ENCODE results near the gene CHGA. TPM values are rescaled to one million over a fixed set of nuclear protein-coding genes. Genes with fewer than 3 reads are reported as not detected.

Gene CHGA
- total RNA-seq, 2 donors from 2014 or later = 69.5 to 80.1 TPM

- TF ChIP-seq CTCF (IDR thresholded peaks at IDR 0.05) = peak in 5 of 7 experiments; percentile 6 to 79 (median 58)
- no peak for TF ChIP-seq POLR2A (IDR thresholded peaks at IDR 0.05)
- peaks cover 48% of the 10 kb centered on the region for H3K4me1 ChIP-seq
- H3K36me3 ChIP-seq (replicated peaks in 1 of 2; ENCODE audit: insufficient read depth in 1 of 2, low read depth in 2 of 2) = no peaks in the 10 kb centered on the region
- peak; percentile 21 to 66 (median 58) for DNase-seq
- H3K27ac ChIP-seq = peak overlapping the region in 1 of 4 donors; percentile 19
- WGBS, 2 donors = 30 to 43% methylated on average over 11 to 12 of the region's 12 CpGs
- H3K27me3 ChIP-seq = no peaks in the 10 kb centered on the region
- no peak overlapping the region for H3K4me3 ChIP-seq
- H3K9me3 ChIP-seq = no peaks in the 10 kb centered on the region
- intact Hi-C loops (cut with DNase I) = no loop called here
- peak; percentile 47 for ATAC-seq
Observed at GRCh38 chr14:92880851-92881250, 42.1 kb upstream of the CHGA start.

GRCh38 chr14:92883066-92883465 lies 39.9 kb upstream of the CHGA start:
- Histone ChIP-seq H3K36me3 (replicated peaks in 1 of 2; ENCODE audit: insufficient read depth in 1 of 2, low read depth in 2 of 2) (no peaks in the 10 kb centered on the region), H3K4me1 (peaks cover 26% of the 10 kb centered on the region), H3K27ac (no peak overlapping the region), H3K9me3 (no peaks in the 10 kb centered on the region), H3K4me3 (no peak overlapping the region), H3K27me3 (no peaks in the 10 kb centered on the region)
- no peak for TF ChIP-seq CTCF (IDR thresholded peaks at IDR 0.05)
- TF ChIP-seq POLR2A (IDR thresholded peaks at IDR 0.05) = no peak
- DNase-seq = no peak
- WGBS, 2 donors = 92 to 93% methylated on average over 5 of the region's 5 CpGs
- no peak for ATAC-seq
- intact Hi-C loops (cut with DNase I) = no loop called here

DNA sequence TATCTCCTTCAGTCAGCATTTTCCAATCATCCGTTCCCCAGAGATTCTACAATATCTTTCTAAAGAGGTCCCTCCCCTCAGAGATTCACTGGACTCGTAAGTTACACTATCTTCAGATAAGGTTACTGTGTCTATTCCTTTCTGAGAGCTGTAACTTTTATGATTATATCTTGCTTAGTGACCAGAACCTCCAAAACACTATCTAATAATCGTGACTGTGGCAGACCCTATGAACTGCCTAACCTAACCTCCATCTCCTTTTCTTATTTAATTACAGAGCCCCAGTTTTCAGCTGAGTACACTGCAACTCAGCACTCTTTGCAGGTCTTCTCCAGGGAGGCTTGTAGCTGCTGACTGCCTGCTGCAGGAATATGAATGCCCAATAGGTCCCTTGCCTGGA lies 38.5 kb upstream of the CHGA start:
- Histone ChIP-seq H3K27me3 (no peaks in the 10 kb centered on the region), H3K36me3 (replicated peaks in 1 of 2; ENCODE audit: insufficient read depth in 1 of 2, low read depth in 2 of 2) (no peaks in the 10 kb centered on the region), H3K4me1 (peaks cover 14% of the 10 kb centered on the region), H3K27ac (no peak overlapping the region), H3K4me3 (no peak overlapping the region), H3K9me3 (no peaks in the 10 kb centered on the region)
- DNase-seq (no peak), ATAC-seq (no peak)
- WGBS, 2 donors = 55 to 58% methylated on average over 3 of the region's 3 CpGs
- no peak for TF ChIP-seq CTCF (IDR thresholded peaks at IDR 0.05)
- no peak for TF ChIP-seq POLR2A (IDR thresholded peaks at IDR 0.05)
- intact Hi-C loops (cut with DNase I) = no loop called here

GRCh38 chr14:92885279-92886061 lies 37.5 kb upstream of the CHGA start:
- Histone ChIP-seq H3K27ac (no peak overlapping the region), H3K9me3 (no peaks in the 10 kb centered on the region), H3K4me3 (no peak overlapping the region), H3K4me1 (peaks cover 10% of the 10 kb centered on the region), H3K36me3 (replicated peaks in 1 of 2; ENCODE audit: insufficient read depth in 1 of 2, low read depth in 2 of 2) (no peaks in the 10 kb centered on the region), H3K27me3 (no peaks in the 10 kb centered on the region)
- no peak for TF ChIP-seq CTCF (IDR thresholded peaks at IDR 0.05)
- no peak for TF ChIP-seq POLR2A (IDR thresholded peaks at IDR 0.05)
- WGBS, 2 donors = 61 to 68% methylated on average over 8 of the region's 8 CpGs
- no peak for ATAC-seq
- no peak for DNase-seq
- intact Hi-C loops (cut with DNase I) = no loop called here

GRCh38 chr14:92886337-92886736 lies 36.6 kb upstream of the CHGA start:
- no peak overlapping the region for H3K27ac ChIP-seq
- TF ChIP-seq CTCF (IDR thresholded peaks at IDR 0.05) (no peak), POLR2A (IDR thresholded peaks at IDR 0.05) (no peak)
- 58 to 79% methylated on average over 10 to 11 of the region's 11 CpGs for WGBS, 2 donors
- H3K9me3 ChIP-seq = no peaks in the 10 kb centered on the region
- no peak for ATAC-seq
- peak in 1 of 4 donors; percentile 10 for DNase-seq
- H3K36me3 ChIP-seq (replicated peaks in 1 of 2; ENCODE audit: insufficient read depth in 1 of 2, low read depth in 2 of 2) = no peaks in the 10 kb centered on the region
- peaks cover under 1% of the 10 kb centered on the region for H3K4me1 ChIP-seq
- intact Hi-C loops (cut with DNase I) = no loop called here
- H3K4me3 ChIP-seq = no peak overlapping the region
- H3K27me3 ChIP-seq = no peaks in the 10 kb centered on the region
